ENCODE measurements around the gene RFX1.
"Not testable (repeated sequence)": the region's sequence is repeated elsewhere in the genome, so short reads cannot be mapped to it uniquely, and the experiment has no call there.

GRCh38 chr19:13967206-13967605 lies 38.9 kb downstream of the RFX1 start:
- not testable (repeated sequence) for TF ChIP-seq MAFF (IDR thresholded peaks at IDR 0.05; ENCODE audit: low read depth, low read length); KDM2A (CRISPR knock-in tag; IDR thresholded peaks at IDR 0.05; ENCODE audit: borderline replicate concordance, low read depth); FOXJ3 (CRISPR knock-in tag; IDR thresholded peaks at IDR 0.05; ENCODE audit: borderline replicate concordance); CTCF (CRISPR knock-in tag; IDR thresholded peaks at IDR 0.05); TGIF2 (CRISPR knock-in tag; IDR thresholded peaks at IDR 0.05)
